ENCODE measurements around the gene ME2. TPM values are rescaled to one million over a fixed set of nuclear protein-coding genes. Genes with fewer than 3 reads are reported as not detected.
"Not testable (repeated sequence)": the region's sequence is repeated elsewhere in the genome, so short reads cannot be mapped to it uniquely, and the experiment has no call there.

ME2 gene
- total RNA-seq, 2 experiments from 2014 or later, result 137 to 146 TPM

DNA sequence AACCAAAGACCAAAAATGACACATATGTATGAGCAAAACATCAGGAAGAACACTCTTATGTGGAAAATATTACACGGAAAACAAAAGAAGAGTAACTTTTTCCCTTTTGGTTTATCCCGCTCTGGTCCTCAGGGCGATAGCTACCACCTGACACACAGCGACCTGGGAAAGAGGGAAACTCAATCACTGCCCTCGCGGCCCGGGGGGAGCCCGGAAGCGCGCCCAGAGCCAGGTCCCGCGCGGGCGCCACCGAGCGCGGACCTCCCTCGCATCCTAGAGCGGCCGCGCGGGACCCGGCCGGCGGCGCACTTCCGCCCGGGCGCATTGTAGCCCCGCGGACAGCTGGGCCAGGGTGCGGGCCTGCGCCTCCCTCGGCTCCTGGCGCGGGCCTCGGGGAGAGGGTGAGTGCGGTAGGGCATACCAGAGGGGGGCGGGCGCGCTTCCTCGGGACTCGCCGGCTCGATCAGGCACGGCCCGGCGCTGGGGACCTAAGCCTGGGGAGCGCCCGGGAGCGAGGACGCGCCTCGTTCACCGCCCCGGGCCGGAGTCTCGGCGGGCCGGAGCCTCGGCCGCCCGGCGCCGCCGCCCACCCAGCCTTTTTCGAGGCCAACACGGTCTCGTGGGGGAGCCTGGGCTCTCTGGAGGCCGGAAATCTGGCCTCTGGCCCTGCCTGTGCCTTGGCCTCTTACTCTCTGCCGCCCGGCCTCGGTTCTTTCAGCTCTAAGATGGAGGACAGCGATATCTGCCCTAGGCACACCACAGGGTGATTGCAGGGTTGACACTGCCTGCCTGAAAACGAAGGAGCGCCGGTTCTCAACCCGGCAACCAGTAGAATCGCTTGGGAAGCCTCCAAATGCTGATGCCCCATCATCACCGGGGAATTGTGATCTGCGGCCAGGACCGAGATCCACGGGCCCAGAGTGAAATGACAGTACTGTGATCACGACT, 89.1 kb downstream of the ME2 start, which contains the start of gene ELAC1:
Gene ELAC1, plus strand, starts transcription at position 327 of the 948 bp plus-strand sequence. CDS start 6,365 bp downstream, outside the sequence.
- DNase-seq, result peak; percentile 63
- H3K9me3 Mint-ChIP-seq, result peaks cover 9% of the 10 kb centered on the region
- no peaks in the 10 kb centered on the region for H3K27me3 Mint-ChIP-seq (ENCODE audit: low read depth)
- intact Hi-C loops (cut with micrococcal nuclease), result loop anchor here (1.0 to 5.0 kb wide), 3 partner anchors 62 to 229 kb away; partner anchors contain the start of genes MEX3C and SMAD4
- CTCF ChIA-PET, result interaction anchor here (0.7 to 1.2 kb wide), 7 partner anchors 10 to 157 kb away, joined by 3 to 4 read pairs (median 3); partner anchors contain the start of gene SMAD4
- H3K4me1 Mint-ChIP-seq (ENCODE audit: low read depth), result peaks cover 23% of the 10 kb centered on the region
- peak within 1 kb of the TSS; percentile 91 for H3K27ac Mint-ChIP-seq
- H3K36me3 Mint-ChIP-seq (ENCODE audit: low read depth), result peaks cover 3% of the 10 kb centered on the region
- H3K4me3 Mint-ChIP-seq, result peak within 1 kb of the TSS; percentile 94

DNA sequence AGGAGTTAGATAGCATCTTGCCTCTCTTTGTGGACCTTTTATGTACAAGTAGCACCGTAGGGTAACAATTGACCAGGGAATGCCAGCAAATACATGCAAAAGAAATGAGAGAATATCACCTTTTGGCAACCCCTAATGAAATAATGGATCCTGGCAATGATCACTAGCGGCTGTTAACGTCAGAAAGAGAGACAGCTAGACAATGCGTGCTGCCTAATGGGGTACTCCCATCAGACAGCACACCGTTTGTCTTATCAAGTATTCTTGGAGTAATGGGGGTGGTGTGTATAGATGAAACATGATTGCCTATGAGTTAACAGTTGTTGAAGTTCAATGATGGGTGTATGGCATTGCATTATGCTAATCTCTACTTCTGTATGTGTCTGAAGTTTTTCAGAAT, 90.5 kb downstream of the ME2 start:
- CTCF ChIA-PET, result interaction anchor here (0.8 kb wide), 1 partner anchor 148 kb away, joined by 3 read pairs; no protein-coding TSS in a partner anchor
- H3K9me3 Mint-ChIP-seq, result no peaks in the 10 kb centered on the region
- intact Hi-C loops (cut with micrococcal nuclease), result loop anchor here (5.0 kb wide), 1 partner anchor 228 kb away; the partner anchor contains the start of gene MEX3C
- peak overlapping the region; percentile 94 for H3K4me3 Mint-ChIP-seq
- peaks cover 33% of the 10 kb centered on the region for H3K4me1 Mint-ChIP-seq (ENCODE audit: low read depth)
- no peak overlapping the region for H3K27ac Mint-ChIP-seq
- peaks cover under 1% of the 10 kb centered on the region for H3K36me3 Mint-ChIP-seq (ENCODE audit: low read depth)
- no peaks in the 10 kb centered on the region for H3K27me3 Mint-ChIP-seq (ENCODE audit: low read depth)
- DNase-seq, result no peak

DNA sequence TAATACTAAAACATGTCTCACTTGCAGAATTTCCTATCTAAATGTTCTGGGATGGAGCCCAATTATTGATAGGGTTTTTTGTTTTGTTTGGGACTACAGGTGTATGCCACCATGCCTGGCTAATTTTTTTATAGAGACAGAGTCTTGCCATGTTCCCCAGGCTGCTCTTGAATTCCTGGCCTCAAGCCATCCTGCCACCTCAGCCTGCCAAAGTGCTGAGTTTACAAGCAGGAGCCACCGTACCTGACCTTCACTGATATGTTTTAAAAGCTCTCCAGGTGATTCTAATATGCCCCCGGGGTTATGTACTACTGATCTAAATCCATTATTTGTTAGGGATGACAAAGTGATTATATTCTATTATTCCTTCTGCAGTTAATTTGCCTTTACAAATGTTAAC, 91.1 kb downstream of the ME2 start:
- CTCF ChIA-PET, result interaction anchor here (0.8 kb wide), 1 partner anchor 149 kb away, joined by 3 read pairs; no protein-coding TSS in a partner anchor
- Mint-ChIP-seq H3K27ac (no peak overlapping the region), H3K27me3 (ENCODE audit: low read depth) (no peaks in the 10 kb centered on the region), H3K4me3 (no peak overlapping the region), H3K9me3 (no peaks in the 10 kb centered on the region), H3K4me1 (ENCODE audit: low read depth) (peaks cover 33% of the 10 kb centered on the region), H3K36me3 (ENCODE audit: low read depth) (peaks cover 6% of the 10 kb centered on the region)
- DNase-seq, result no peak
- intact Hi-C loops (cut with micrococcal nuclease), result loop anchor here (5.0 kb wide), 1 partner anchor 182 kb away; no protein-coding TSS in a partner anchor

DNA sequence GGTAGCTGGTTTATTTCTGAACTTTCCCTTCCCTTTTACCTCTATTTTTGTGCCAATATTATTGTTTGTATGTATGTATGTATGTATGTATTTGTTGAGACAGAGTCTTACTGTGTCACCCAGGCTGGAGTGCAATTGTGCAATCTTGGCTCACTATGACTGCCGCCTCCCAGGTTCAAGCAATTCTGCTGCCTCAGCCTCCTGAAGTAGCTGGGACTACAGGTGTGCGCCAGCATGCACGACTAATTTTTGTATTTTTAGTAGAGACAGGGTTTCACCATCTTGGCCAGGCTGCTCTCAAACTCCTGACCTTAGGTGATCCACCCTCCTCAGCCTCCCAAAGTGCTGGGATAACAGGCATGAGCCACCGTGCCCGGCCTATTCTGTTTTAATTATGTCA, 93.5 kb downstream of the ME2 start:
- intact Hi-C loops (cut with micrococcal nuclease), result loop anchor here (5.0 kb wide), 1 partner anchor 180 kb away; no protein-coding TSS in a partner anchor
- H3K27me3 Mint-ChIP-seq (ENCODE audit: low read depth), result not testable (repeated sequence)
- CTCF ChIA-PET, result interaction anchor here (0.8 to 2.6 kb wide), 3 partner anchors 15 to 79 kb away, joined by 3 to 8 read pairs (median 3); no protein-coding TSS in a partner anchor

DNA sequence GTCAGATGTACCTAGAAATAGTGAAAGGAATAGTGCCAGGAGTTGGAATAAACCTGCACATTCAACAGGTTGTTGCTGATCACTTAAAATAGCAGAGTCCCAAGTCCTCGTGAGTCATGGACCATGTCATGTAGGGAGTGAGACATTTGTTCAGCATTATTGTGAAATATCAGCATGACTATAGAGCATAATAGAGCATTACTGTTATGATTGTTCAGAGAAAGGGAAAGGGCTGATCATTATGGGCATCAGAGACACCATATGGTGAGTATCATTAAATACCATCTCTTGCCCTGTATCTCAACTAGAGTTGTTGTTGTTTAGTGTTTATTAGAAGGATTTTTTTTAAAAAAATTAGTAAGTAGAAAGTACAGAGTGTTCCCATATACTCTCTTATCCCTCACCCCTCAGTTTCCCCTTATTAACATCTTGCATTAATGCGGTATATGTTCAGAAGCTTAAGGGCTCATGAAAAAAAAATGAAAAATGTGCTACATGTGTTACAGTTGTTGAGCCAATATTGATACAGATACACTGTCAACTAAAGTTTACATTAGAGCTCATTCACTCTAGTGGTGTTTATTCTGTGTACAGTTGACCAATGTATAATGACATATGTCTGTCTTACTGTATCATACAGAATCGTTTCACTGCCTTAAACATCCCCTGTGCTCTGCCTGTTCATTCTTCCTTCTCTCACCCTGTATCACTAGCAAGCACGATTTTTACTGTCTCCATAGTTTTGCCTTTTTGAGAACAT, 94.6 kb downstream of the ME2 start:
- CTCF ChIA-PET, result interaction anchor here (0.6 to 1.4 kb wide), 3 partner anchors 14 to 111 kb away, joined by 3 read pairs; partner anchors contain the start of gene SMAD4
- H3K27ac Mint-ChIP-seq, result peak overlapping the region; percentile 76
- H3K4me3 Mint-ChIP-seq, result no peak overlapping the region
- DNase-seq, result peak; percentile 48
- H3K27me3 Mint-ChIP-seq (ENCODE audit: low read depth), result no peaks in the 10 kb centered on the region
- peaks cover 8% of the 10 kb centered on the region for H3K9me3 Mint-ChIP-seq
- peaks cover 40% of the 10 kb centered on the region for H3K36me3 Mint-ChIP-seq (ENCODE audit: low read depth)
- intact Hi-C loops (cut with micrococcal nuclease), result loop anchor here (1.0 to 5.0 kb wide), 7 partner anchors 57 to 198 kb away; partner anchors contain the start of genes MRO and SMAD4
- peaks cover 33% of the 10 kb centered on the region for H3K4me1 Mint-ChIP-seq (ENCODE audit: low read depth)

More for the DNA sequence above, 93.5 kb downstream of the ME2 start:
- H3K4me1 Mint-ChIP-seq (ENCODE audit: low read depth), result peaks cover 33% of the 10 kb centered on the region
- H3K36me3 Mint-ChIP-seq (ENCODE audit: low read depth), result peaks cover 28% of the 10 kb centered on the region
- H3K27ac Mint-ChIP-seq, H3K4me3 Mint-ChIP-seq, H3K9me3 Mint-ChIP-seq: not testable (repeated sequence)
- peak; percentile 49 for DNase-seq

DNA sequence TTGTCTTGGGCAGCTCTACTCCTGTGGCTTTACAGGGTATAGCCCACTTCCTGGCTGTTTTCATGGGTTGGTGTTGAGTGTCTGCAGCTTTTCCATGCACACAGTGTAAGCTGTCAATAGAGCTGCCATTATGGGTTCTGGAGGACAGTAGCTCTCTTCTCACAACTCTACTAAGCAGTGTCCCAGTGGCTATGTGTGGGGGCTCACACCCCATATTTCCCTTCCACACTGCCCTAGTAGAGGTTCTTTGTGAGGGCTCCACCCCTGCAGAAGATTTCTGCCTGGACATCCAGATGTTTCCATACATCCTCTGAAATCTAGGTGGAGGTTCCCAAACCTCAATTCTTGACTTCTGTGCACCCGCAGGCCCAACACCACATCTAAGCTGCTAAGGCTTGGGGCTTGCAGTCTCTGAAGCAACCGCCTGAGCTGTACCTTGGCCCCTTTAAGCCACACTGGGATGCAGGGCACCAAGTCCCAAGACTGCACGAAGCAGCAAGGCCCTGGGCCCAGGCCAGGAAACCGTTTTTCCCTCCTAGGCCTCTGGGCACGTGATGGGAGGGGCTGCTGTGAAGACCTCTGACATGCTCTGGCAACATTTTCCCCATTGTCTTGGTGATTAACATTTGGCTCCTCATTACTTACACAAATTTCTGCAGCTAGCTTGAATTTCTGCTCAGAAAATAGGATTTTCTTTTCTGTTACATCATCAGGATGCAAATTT, 98.3 kb downstream of the ME2 start:
- CTCF ChIA-PET, result no interaction called here
- Mint-ChIP-seq H3K9me3 (peaks cover 8% of the 10 kb centered on the region), H3K36me3 (ENCODE audit: low read depth) (peaks cover 49% of the 10 kb centered on the region), H3K27ac (no peak overlapping the region), H3K4me1 (ENCODE audit: low read depth) (peaks cover 17% of the 10 kb centered on the region), H3K27me3 (ENCODE audit: low read depth) (no peaks in the 10 kb centered on the region), H3K4me3 (no peak overlapping the region)
- intact Hi-C loops (cut with micrococcal nuclease), result no loop called here
- no peak for DNase-seq

DNA sequence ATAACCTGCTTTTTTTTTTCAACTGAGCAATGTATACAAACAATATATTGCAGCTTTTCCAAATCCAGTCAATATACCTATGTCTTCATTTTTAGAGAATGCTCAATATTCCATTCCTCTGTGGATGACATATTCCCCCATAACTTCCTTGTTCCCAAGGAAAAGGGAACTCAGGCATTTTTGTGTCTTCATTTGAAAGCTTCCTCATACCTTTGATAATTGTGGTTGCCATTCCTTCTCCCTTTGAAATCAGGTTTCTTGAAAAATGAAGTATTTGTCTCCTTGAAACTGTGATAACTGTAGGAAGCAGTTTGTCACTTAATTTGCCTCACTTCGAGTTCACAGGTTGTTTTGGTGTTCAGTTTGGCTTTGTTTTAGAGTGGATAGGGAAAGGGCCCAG, 102.5 kb downstream of the ME2 start:
- CTCF ChIA-PET, result interaction anchor here (0.7 kb wide), 1 partner anchor 218 kb away, joined by 3 read pairs; no protein-coding TSS in a partner anchor
- H3K36me3 Mint-ChIP-seq (ENCODE audit: low read depth), result peaks cover 38% of the 10 kb centered on the region
- no peak for DNase-seq
- H3K9me3 Mint-ChIP-seq, result peaks cover 8% of the 10 kb centered on the region
- H3K4me1 Mint-ChIP-seq (ENCODE audit: low read depth), result peaks cover 2% of the 10 kb centered on the region
- intact Hi-C loops (cut with micrococcal nuclease), result no loop called here
- no peak overlapping the region for H3K4me3 Mint-ChIP-seq
- H3K27ac Mint-ChIP-seq, result no peak overlapping the region
- no peaks in the 10 kb centered on the region for H3K27me3 Mint-ChIP-seq (ENCODE audit: low read depth)

DNA sequence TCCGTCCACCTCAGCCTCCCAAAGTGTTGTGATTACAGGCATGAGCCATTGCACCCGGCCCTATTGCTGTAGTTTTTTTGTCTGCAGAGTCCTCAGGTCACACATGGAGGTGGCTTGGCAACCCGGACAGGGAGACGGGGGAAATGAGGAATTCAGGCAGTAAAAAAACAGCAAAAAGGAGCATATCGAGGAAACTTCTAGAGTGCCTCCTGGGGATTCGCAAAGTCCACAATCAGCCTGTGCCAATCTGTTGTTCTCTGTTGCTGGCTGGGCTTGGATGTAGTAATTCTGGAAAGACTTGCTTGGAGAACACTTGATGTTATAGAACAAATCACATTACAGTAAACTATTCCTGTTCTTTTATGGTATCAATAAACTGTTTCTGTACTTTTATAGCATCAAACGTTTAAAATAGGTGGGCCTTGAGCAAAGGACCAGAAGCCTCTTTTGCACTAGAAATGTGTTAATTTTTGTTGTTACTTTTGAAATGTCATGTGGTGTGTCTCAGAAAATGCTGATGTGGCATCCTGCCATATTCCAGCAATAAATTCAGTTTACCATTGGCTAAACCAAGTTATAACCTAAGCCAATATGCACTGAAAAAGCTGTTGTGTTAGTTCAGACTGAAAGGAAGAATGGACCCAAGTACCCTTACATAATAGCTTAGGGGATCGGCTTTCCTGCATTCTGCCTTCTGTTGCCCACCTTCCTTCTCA, 103.3 kb downstream of the ME2 start:
- H3K4me1 Mint-ChIP-seq (ENCODE audit: low read depth), result peaks cover 2% of the 10 kb centered on the region
- intact Hi-C loops (cut with micrococcal nuclease), result no loop called here
- CTCF ChIA-PET, result no interaction called here
- no peak overlapping the region for H3K27ac Mint-ChIP-seq
- peaks cover 30% of the 10 kb centered on the region for H3K36me3 Mint-ChIP-seq (ENCODE audit: low read depth)
- peaks cover 3% of the 10 kb centered on the region for H3K9me3 Mint-ChIP-seq
- H3K27me3 Mint-ChIP-seq (ENCODE audit: low read depth), result no peaks in the 10 kb centered on the region
- no peak for DNase-seq
- H3K4me3 Mint-ChIP-seq, result no peak overlapping the region

DNA sequence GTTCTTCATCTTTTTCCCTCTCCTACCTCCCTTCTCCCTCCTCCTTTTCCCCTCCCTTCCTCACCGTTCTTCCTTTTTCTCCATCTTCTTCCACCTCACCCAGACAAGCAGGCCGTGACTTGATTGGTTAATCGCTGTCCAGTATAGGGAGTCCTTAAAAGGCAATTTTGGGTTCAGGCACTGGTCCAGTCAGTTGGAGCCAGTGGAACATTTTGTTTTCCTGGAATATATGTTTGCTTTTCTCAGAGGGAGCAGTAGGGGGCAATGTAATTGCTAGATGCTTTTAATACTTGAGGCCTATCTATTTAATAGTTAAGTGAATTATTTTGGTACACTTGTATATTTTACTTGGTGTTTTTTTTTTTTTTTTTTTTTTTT, 103.9 kb downstream of the ME2 start:
- H3K27me3 Mint-ChIP-seq (ENCODE audit: low read depth), result no peaks in the 10 kb centered on the region
- H3K4me1 Mint-ChIP-seq (ENCODE audit: low read depth), result peaks cover 2% of the 10 kb centered on the region
- H3K36me3 Mint-ChIP-seq (ENCODE audit: low read depth), result peaks cover 25% of the 10 kb centered on the region
- CTCF ChIA-PET, result no interaction called here
- H3K9me3 Mint-ChIP-seq, result peaks cover 3% of the 10 kb centered on the region
- intact Hi-C loops (cut with micrococcal nuclease), result no loop called here
- no peak overlapping the region for H3K27ac Mint-ChIP-seq
- no peak overlapping the region for H3K4me3 Mint-ChIP-seq
- DNase-seq, result no peak

DNA sequence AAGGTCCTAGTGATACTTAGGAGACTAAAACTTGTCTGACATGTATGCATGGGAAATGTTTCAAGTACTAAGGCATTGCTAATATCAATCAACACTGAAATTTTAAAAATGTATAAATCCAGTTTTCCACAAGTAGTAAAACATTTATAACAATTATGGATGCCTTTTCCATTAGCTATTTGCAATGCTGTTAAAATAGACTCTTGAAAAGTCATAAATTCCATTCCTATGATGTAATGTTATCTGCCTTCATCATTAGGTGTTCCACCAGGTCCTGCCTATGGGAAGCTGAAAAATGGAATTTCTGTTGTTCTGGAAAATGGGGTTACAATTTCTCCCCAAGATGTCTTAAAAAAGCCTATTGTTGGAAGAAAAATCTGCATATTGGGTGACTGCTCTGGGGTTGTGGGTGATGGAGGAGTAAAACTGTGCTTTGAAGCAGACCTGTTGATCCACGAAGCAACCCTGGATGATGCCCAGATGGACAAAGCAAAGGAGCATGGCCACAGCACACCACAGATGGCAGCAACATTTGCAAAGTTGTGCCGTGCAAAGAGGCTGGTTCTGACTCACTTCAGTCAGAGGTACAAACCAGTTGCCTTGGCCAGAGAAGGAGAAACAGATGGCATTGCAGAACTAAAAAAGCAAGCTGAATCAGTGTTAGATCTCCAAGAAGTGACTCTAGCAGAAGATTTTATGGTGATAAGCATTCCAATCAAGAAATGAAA, 107.6 kb downstream of the ME2 start:
- Mint-ChIP-seq H3K36me3 (ENCODE audit: low read depth) (peaks cover 8% of the 10 kb centered on the region), H3K4me1 (ENCODE audit: low read depth) (peaks cover 2% of the 10 kb centered on the region), H3K27ac (no peak overlapping the region), H3K9me3 (no peaks in the 10 kb centered on the region), H3K4me3 (no peak overlapping the region), H3K27me3 (ENCODE audit: low read depth) (no peaks in the 10 kb centered on the region)
- intact Hi-C loops (cut with micrococcal nuclease), result no loop called here
- DNase-seq, result no peak
- CTCF ChIA-PET, result no interaction called here
